Caco-2 (cell line): ENCODE results near the gene CLIC4. TPM values are rescaled to one million over a fixed set of nuclear protein-coding genes. Genes with fewer than 3 reads are reported as not detected.

Experiments used
- BruUV-seq: library from RNA; stranded (reverse); fragments of 400-500 nt; replicated peaks from 2 replicates; lab custom pipeline; 2021; lab: Mats Ljungman, UMichigan
- CTCF ChIA-PET: fragments of 300-600 bp; sonication (Branson Sonifier 250); formaldehyde crosslinking; loops from one replicate; lab custom pipeline; 2022; ENCODE audit warnings: antibody characterized with exemption; lab: Charles Lee
- POLR2A ChIA-PET: fragments of 300-600 bp; sonication (Branson Sonifier 250); formaldehyde crosslinking; loops from one replicate; lab custom pipeline; 2022; ENCODE audit warnings: antibody characterized with exemption; lab: Charles Lee
- DNase-seq, 2 experiments: peaks; one replicate each; pipeline versions ENCODE4 v3.0.0 to v3.0.0-alpha.2; 2020 to 2022
- H3K27me3 ChIP-seq: replicated peaks from 2 replicates; pipeline ENCODE4 v1.6.0; 2011; ENCODE audit warnings: low read length; ENCODE audit not compliant: control insufficient read depth, insufficient read depth
- H3K36me3 ChIP-seq: 2 replicates; pipeline ENCODE4 v1.5.1; 2011; ENCODE audit warnings: low read length; ENCODE audit not compliant: control insufficient read depth, insufficient read depth
- H3K4me1 ChIP-seq: fragments of 250-450 bp; sonication (Bioruptor Pico); 2 replicates; pipeline ENCODE4 v1.5.1; 2020; ENCODE audit warnings: mild to moderate bottlenecking
- H3K4me3 ChIP-seq: 2 replicates; pipeline ENCODE4 v1.5.1; 2011; ENCODE audit warnings: low read depth, mild to moderate bottlenecking, control low read depth, low read length
- H3K9me3 ChIP-seq: fragments of 250-450 bp; sonication (Bioruptor Pico); 2 replicates; pipeline ENCODE4 v1.5.1; 2020; ENCODE audit warnings: mild to moderate bottlenecking, moderate library complexity
- H3K27ac Mint-ChIP-seq: one replicate; pipeline ENCODE4 v1.8.0; 2022; ENCODE audit warnings: mixed read lengths; ENCODE audit not compliant: unreplicated experiment
- H3K27me3 Mint-ChIP-seq: one replicate; pipeline ENCODE4 v1.8.0; 2022; ENCODE audit warnings: mixed read lengths; ENCODE audit not compliant: insufficient read depth, unreplicated experiment
- H3K36me3 Mint-ChIP-seq: one replicate; pipeline ENCODE4 v1.8.0; 2022; ENCODE audit warnings: mild to moderate bottlenecking, mixed read lengths; ENCODE audit not compliant: insufficient read depth, unreplicated experiment
- H3K4me1 Mint-ChIP-seq: one replicate; pipeline ENCODE4 v1.8.0; 2022; ENCODE audit warnings: low read depth, mixed read lengths; ENCODE audit not compliant: unreplicated experiment
- H3K4me3 Mint-ChIP-seq: one replicate; pipeline ENCODE4 v1.8.0; 2022; ENCODE audit warnings: mild to moderate bottlenecking, moderate library complexity, mixed read lengths; ENCODE audit not compliant: unreplicated experiment
- H3K9me3 Mint-ChIP-seq: one replicate; pipeline ENCODE4 v1.8.0; 2022; ENCODE audit warnings: mixed read lengths; ENCODE audit not compliant: unreplicated experiment
- intact Hi-C: fragments of 100-400 bp; cut with micrococcal nuclease; formaldehyde crosslinking; loops from one replicate; pipeline ENCODE4 v1.10.0; 2022; ENCODE audit not compliant: unreplicated experiment
- total RNA-seq: library from RNA; stranded (reverse); gene quantifications from 2 replicates; pipeline ENCODE4 v1.2.3, GENCODE V29; 2022
- TF ChIP-seq, protein P1 (sequence below), 2 experiments: fragments of 200-600 bp in 1 of 2; IDR thresholded peaks; 1 replicate in 1 of 2; 2 replicates in 1 of 2; pipeline versions ENCODE4 v1.5.1 to v1.8.0; 2011 to 2022; ENCODE audit warnings: antibody characterized with exemption in 1 of 2, control low read depth in 1 of 2, inconsistent platforms in 1 of 2, low read depth in 1 of 2, low read length in 1 of 2, mild to moderate bottlenecking in 1 of 2, moderate library complexity in 1 of 2; ENCODE audit not compliant: insufficient read depth in 1 of 2, severe bottlenecking in 1 of 2, unreplicated experiment in 1 of 2

CLIC4 gene
- total RNA-seq, 1 experiment from 2014 or later = 140 TPM

DNA sequence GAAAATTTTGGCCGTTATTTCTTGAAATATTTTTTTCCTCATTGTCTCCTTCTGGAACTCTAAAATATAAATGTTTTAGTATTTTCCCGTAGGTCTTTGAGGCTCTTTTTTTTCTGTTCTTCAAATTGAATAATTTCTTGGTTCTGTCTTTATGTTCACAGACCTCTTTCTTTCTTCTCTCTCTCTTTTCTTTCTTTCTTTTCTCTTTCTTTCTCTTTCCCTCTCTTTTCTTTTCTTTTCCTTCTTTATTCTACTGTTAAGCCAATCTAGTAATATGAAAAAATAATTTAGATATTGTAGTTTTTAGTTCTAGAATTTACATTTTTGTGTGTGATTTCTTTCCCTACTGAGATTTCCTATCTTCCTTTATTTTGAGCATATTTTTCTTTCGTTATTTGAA lies 30.1 kb downstream of the CLIC4 start:
- POLR2A ChIA-PET = no interaction called here
- Mint-ChIP-seq H3K27ac (no peak overlapping the region), H3K36me3 (no peaks in the 10 kb centered on the region), H3K27me3 (no peaks in the 10 kb centered on the region), H3K4me1 (peaks cover 7% of the 10 kb centered on the region), H3K9me3 (no peaks in the 10 kb centered on the region), H3K4me3 (no peak overlapping the region)
- no TSS peak for BruUV-seq
- no peaks in the 10 kb centered on the region for H3K4me1 ChIP-seq
- H3K9me3 ChIP-seq = no peaks in the 10 kb centered on the region
- CTCF ChIA-PET = no interaction called here
- H3K27me3 ChIP-seq = no peaks in the 10 kb centered on the region
- DNase-seq = no peak
- intact Hi-C loops = no loop called here
- no peak overlapping the region for H3K4me3 ChIP-seq
- H3K36me3 ChIP-seq = no peaks in the 10 kb centered on the region
- TF ChIP-seq, protein P1, sequence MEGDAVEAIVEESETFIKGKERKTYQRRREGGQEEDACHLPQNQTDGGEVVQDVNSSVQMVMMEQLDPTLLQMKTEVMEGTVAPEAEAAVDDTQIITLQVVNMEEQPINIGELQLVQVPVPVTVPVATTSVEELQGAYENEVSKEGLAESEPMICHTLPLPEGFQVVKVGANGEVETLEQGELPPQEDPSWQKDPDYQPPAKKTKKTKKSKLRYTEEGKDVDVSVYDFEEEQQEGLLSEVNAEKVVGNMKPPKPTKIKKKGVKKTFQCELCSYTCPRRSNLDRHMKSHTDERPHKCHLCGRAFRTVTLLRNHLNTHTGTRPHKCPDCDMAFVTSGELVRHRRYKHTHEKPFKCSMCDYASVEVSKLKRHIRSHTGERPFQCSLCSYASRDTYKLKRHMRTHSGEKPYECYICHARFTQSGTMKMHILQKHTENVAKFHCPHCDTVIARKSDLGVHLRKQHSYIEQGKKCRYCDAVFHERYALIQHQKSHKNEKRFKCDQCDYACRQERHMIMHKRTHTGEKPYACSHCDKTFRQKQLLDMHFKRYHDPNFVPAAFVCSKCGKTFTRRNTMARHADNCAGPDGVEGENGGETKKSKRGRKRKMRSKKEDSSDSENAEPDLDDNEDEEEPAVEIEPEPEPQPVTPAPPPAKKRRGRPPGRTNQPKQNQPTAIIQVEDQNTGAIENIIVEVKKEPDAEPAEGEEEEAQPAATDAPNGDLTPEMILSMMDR (IDR thresholded peaks at IDR 0.05; ENCODE audit: insufficient read depth in 1 of 2, low read depth in 1 of 2, low read length in 1 of 2, severe bottlenecking in 1 of 2, unreplicated experiment in 1 of 2) = no peak

DNA sequence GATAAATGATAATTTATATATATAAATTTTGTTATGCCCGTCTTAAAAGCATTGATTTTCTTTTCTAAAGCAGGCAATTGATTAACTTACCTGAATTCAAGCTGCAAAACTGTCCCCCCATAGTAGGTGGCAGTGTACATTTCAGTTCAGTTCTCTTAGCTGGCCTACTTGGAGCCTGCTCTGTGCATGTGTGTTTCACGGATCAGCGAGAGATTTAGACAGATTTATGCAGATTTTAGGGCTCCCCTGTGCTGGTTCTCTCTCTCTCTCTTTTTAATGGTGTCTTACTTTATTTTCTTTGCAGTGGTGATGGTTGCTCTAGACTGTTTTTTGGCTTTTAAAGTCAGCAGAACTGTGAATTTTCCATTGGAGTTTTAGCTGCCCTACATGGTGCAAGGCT lies 30.7 kb downstream of the CLIC4 start:
- ChIA-PET POLR2A (no interaction called here), CTCF (no interaction called here)
- Mint-ChIP-seq H3K9me3 (no peaks in the 10 kb centered on the region), H3K27me3 (no peaks in the 10 kb centered on the region), H3K4me3 (no peak overlapping the region), H3K36me3 (no peaks in the 10 kb centered on the region), H3K4me1 (peaks cover 7% of the 10 kb centered on the region), H3K27ac (no peak overlapping the region)
- TF ChIP-seq, protein P1 (IDR thresholded peaks at IDR 0.05; ENCODE audit: insufficient read depth in 1 of 2, low read depth in 1 of 2, low read length in 1 of 2, severe bottlenecking in 1 of 2, unreplicated experiment in 1 of 2) = no peak
- intact Hi-C loops = no loop called here
- H3K27me3 ChIP-seq = no peaks in the 10 kb centered on the region
- no peak overlapping the region for H3K4me3 ChIP-seq
- BruUV-seq = no TSS peak
- H3K4me1 ChIP-seq = no peaks in the 10 kb centered on the region
- H3K9me3 ChIP-seq = no peaks in the 10 kb centered on the region
- DNase-seq = no peak
- H3K36me3 ChIP-seq = no peaks in the 10 kb centered on the region

DNA sequence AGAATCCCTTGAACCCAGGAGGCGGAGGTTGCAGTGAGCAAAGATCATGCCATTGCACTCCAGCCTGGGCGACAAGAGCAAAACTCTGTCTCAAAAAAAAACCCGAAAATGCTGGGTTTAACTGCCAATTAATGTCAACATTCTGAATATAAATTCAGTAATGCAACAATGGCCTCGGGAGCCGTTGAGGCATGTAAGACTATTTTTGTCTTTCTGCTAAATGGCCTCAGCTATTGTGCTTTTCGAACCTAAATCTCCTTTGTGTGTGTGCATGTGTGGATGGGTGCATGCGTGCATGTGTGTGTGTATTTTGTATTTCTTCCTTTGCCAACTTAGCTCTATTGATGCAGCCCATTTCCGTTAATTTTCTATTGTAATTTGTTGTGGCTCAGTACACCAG lies 31.6 kb downstream of the CLIC4 start:
- TF ChIP-seq, protein P1 (IDR thresholded peaks at IDR 0.05; ENCODE audit: insufficient read depth in 1 of 2, low read depth in 1 of 2, low read length in 1 of 2, severe bottlenecking in 1 of 2, unreplicated experiment in 1 of 2) = no peak
- POLR2A ChIA-PET = no interaction called here
- Histone ChIP-seq H3K4me3 (no peak overlapping the region), H3K27me3 (no peaks in the 10 kb centered on the region), H3K9me3 (no peaks in the 10 kb centered on the region), H3K36me3 (no peaks in the 10 kb centered on the region), H3K4me1 (no peaks in the 10 kb centered on the region)
- Mint-ChIP-seq H3K27me3 (no peaks in the 10 kb centered on the region), H3K4me3 (no peak overlapping the region), H3K36me3 (no peaks in the 10 kb centered on the region), H3K9me3 (no peaks in the 10 kb centered on the region), H3K4me1 (peaks cover 7% of the 10 kb centered on the region), H3K27ac (no peak overlapping the region)
- CTCF ChIA-PET = interaction anchor here (0.6 to 1.2 kb wide), 2 partner anchors 54 to 92 kb away, joined by 3 to 4 read pairs; no protein-coding TSS in a partner anchor
- intact Hi-C loops = no loop called here
- no TSS peak for BruUV-seq
- DNase-seq = no peak
